ENCODE results near the gene NT5C1A. TPM values are rescaled to one million over a fixed set of nuclear protein-coding genes. Genes with fewer than 3 reads are reported as not detected.

NT5C1A gene
- total RNA-seq, 8 experiments from 2014 or later: 0.22 to 2.0 (median 1.0) TPM; not detected in 3

- in situ Hi-C loops (cut with MboI; ENCODE audit: low pct_unique_long_range_greater_than_20kb in 2 of 9, low sequenced_read_pairs in 9 of 9, unreplicated experiment in 9 of 9): no loop called here
- peak; percentile 42 to 73 (median 60) for ATAC-seq (replicated peaks in 6 of 8)
- Histone ChIP-seq H3K4me3 (peak overlapping the region in 4 of 5 donors; percentile 30 to 45 (median 36)), H3K27ac (no peak overlapping the region), H3K4me1 (replicated peaks in 1 of 2) (peaks cover 5 to 6% of the 10 kb centered on the region in 2 donors)
- WGBS, 10 experiments: 0 to 16% (median 4%) methylated on average over 3 to 5 of the region's 12 CpGs; no CpG with 5 or more reads in 5 of the 10 experiments
These were observed 642 bp upstream of the NT5C1A start for GRCh38 chr1:39672551-39672947.

- no peak overlapping the region for H3K27ac ChIP-seq
- peak overlapping the region; percentile 27 to 45 (median 33) for H3K4me3 ChIP-seq
- in situ Hi-C loops (cut with MboI; ENCODE audit: low pct_unique_long_range_greater_than_20kb in 2 of 9, low sequenced_read_pairs in 9 of 9, unreplicated experiment in 9 of 9): no loop called here
- peaks cover 5 to 6% of the 10 kb centered on the region in 2 donors for H3K4me1 ChIP-seq (replicated peaks in 1 of 2)
- 4% methylated on average over 9 of the region's 26 CpGs; no CpG with 5 or more reads in 9 of the 10 experiments for WGBS, 10 experiments
- peak in 7 of 8 experiments; percentile 9 to 72 (median 62) for ATAC-seq (replicated peaks in 6 of 8)
These were observed 494 bp downstream of the NT5C1A start for GRCh38 chr1:39671433-39671792.

- Histone ChIP-seq H3K4me3 (no peak overlapping the region), H3K4me1 (replicated peaks in 1 of 2) (peaks cover 5 to 6% of the 10 kb centered on the region in 2 donors), H3K27ac (no peak overlapping the region)
- peak in 1 of 8 experiments; percentile 43 for ATAC-seq (replicated peaks in 6 of 8)
- in situ Hi-C loops (cut with MboI; ENCODE audit: low pct_unique_long_range_greater_than_20kb in 2 of 9, low sequenced_read_pairs in 9 of 9, unreplicated experiment in 9 of 9): no loop called here
- 0 to 13% (median 11%) methylated on average over 1 of the region's 1 CpG; no CpG with 5 or more reads in 7 of the 10 experiments for WGBS, 10 experiments
These were observed 1.2 kb downstream of the NT5C1A start for GRCh38 chr1:39670689-39671088.

GRCh38 chr1:39668894-39669293, 3.0 kb downstream of the NT5C1A start:
- WGBS, 10 experiments: 60 to 100% (median 75%) methylated on average over 1 to 3 of the region's 3 CpGs; no CpG with 5 or more reads in 6 of the 10 experiments
- Histone ChIP-seq H3K27ac (no peak overlapping the region), H3K4me1 (replicated peaks in 1 of 2) (peaks cover 5 to 6% of the 10 kb centered on the region in 2 donors), H3K4me3 (no peak overlapping the region)
- no peak for ATAC-seq (replicated peaks in 6 of 8)
- in situ Hi-C loops (cut with MboI; ENCODE audit: low pct_unique_long_range_greater_than_20kb in 2 of 9, low sequenced_read_pairs in 9 of 9, unreplicated experiment in 9 of 9): no loop called here

- Histone ChIP-seq H3K4me3 (no peak overlapping the region), H3K27ac (no peak overlapping the region), H3K4me1 (replicated peaks in 1 of 2) (peaks cover 5 to 6% of the 10 kb centered on the region in 2 donors)
- in situ Hi-C loops (cut with MboI; ENCODE audit: low pct_unique_long_range_greater_than_20kb in 2 of 9, low sequenced_read_pairs in 9 of 9, unreplicated experiment in 9 of 9): no loop called here
- WGBS, 10 experiments: 20 to 60% (median 41%) methylated on average over 1 to 2 of the region's 3 CpGs; no CpG with 5 or more reads in 6 of the 10 experiments
- ATAC-seq (replicated peaks in 6 of 8): no peak
These were observed 3.8 kb downstream of the NT5C1A start for GRCh38 chr1:39668111-39668510.

GRCh38 chr1:39666772-39667171, 5.1 kb downstream of the NT5C1A start:
- 42 to 71% (median 59%) methylated on average over 2 to 3 of the region's 3 CpGs; no CpG with 5 or more reads in 2 of the 10 experiments for WGBS, 10 experiments
- no peak for ATAC-seq (replicated peaks in 6 of 8)
- Histone ChIP-seq H3K4me1 (replicated peaks in 1 of 2) (peaks cover 5 to 6% of the 10 kb centered on the region in 2 donors), H3K27ac (no peak overlapping the region), H3K4me3 (no peak overlapping the region)
- in situ Hi-C loops (cut with MboI; ENCODE audit: low pct_unique_long_range_greater_than_20kb in 2 of 9, low sequenced_read_pairs in 9 of 9, unreplicated experiment in 9 of 9): no loop called here

GRCh38 chr1:39663559-39663958, 8.3 kb downstream of the NT5C1A start:
- peak in 1 of 8 experiments; percentile 22 for ATAC-seq (replicated peaks in 6 of 8)

GRCh38 chr1:39662861-39663260, 9.0 kb downstream of the NT5C1A start:
- H3K4me3 ChIP-seq: no peak overlapping the region
- 40 to 100% (median 55%) methylated on average over 1 of the region's 1 CpG; no CpG with 5 or more reads in 5 of the 10 experiments for WGBS, 10 experiments
- in situ Hi-C loops (cut with MboI; ENCODE audit: low pct_unique_long_range_greater_than_20kb in 2 of 9, low sequenced_read_pairs in 9 of 9, unreplicated experiment in 9 of 9): no loop called here
- no peak overlapping the region for H3K27ac ChIP-seq
- ATAC-seq (replicated peaks in 6 of 8): no peak
- H3K4me1 ChIP-seq (replicated peaks in 1 of 2): no peaks in the 10 kb centered on the region

More at GRCh38 chr1:39663559-39663958, 8.3 kb downstream of the NT5C1A start:
- 40 to 84% (median 75%) methylated on average over 2 to 7 of the region's 8 CpGs; no CpG with 5 or more reads in 4 of the 10 experiments for WGBS, 10 experiments
- H3K27ac ChIP-seq: no peak overlapping the region
- H3K4me3 ChIP-seq: no peak overlapping the region
- H3K4me1 ChIP-seq (replicated peaks in 1 of 2): no peaks in the 10 kb centered on the region
- in situ Hi-C loops (cut with MboI; ENCODE audit: low pct_unique_long_range_greater_than_20kb in 2 of 9, low sequenced_read_pairs in 9 of 9, unreplicated experiment in 9 of 9): no loop called here

- 25 to 100% (median 66%) methylated on average over 1 to 5 of the region's 5 CpGs; no CpG with 5 or more reads in 2 of the 10 experiments for WGBS, 10 experiments
- no peak for ATAC-seq (replicated peaks in 6 of 8)
- Histone ChIP-seq H3K4me1 (replicated peaks in 1 of 2) (no peaks in the 10 kb centered on the region), H3K27ac (no peak overlapping the region), H3K4me3 (no peak overlapping the region)
- in situ Hi-C loops (cut with MboI; ENCODE audit: low pct_unique_long_range_greater_than_20kb in 2 of 9, low sequenced_read_pairs in 9 of 9, unreplicated experiment in 9 of 9): loop anchor here in 2 of 9 experiments (10.0 kb wide), 1 partner anchor 55 kb away; no protein-coding TSS in a partner anchor
These were observed 12.4 kb downstream of the NT5C1A start for GRCh38 chr1:39659538-39659937.

GRCh38 chr1:39659110-39659509, 12.8 kb downstream of the NT5C1A start:
- H3K4me1 ChIP-seq (replicated peaks in 1 of 2): no peaks in the 10 kb centered on the region
- WGBS, 10 experiments: 35 to 100% (median 83%) methylated on average over 1 to 7 of the region's 12 CpGs; no CpG with 5 or more reads in 6 of the 10 experiments
- ATAC-seq (replicated peaks in 6 of 8): no peak
- in situ Hi-C loops (cut with MboI; ENCODE audit: low pct_unique_long_range_greater_than_20kb in 2 of 9, low sequenced_read_pairs in 9 of 9, unreplicated experiment in 9 of 9): loop anchor here in 2 of 9 experiments (10.0 kb wide), 1 partner anchor 54 kb away; no protein-coding TSS in a partner anchor
- H3K4me3 ChIP-seq: no peak overlapping the region
- H3K27ac ChIP-seq: no peak overlapping the region

- no peak overlapping the region for H3K27ac ChIP-seq
- no peak overlapping the region for H3K4me3 ChIP-seq
- in situ Hi-C loops (cut with MboI; ENCODE audit: low pct_unique_long_range_greater_than_20kb in 2 of 9, low sequenced_read_pairs in 9 of 9, unreplicated experiment in 9 of 9): loop anchor here in 2 of 9 experiments (10.0 kb wide), 1 partner anchor 53 kb away; no protein-coding TSS in a partner anchor
These were observed 13.9 kb downstream of the NT5C1A start for GRCh38 chr1:39657923-39658485.

GRCh38 chr1:39657402-39657801, 14.5 kb downstream of the NT5C1A start:
- peaks cover 0 to 3% of the 10 kb centered on the region in 2 donors for H3K4me1 ChIP-seq (replicated peaks in 1 of 2)
- 50 to 83% (median 67%) methylated on average over 1 to 3 of the region's 3 CpGs; no CpG with 5 or more reads in 5 of the 10 experiments for WGBS, 10 experiments
- no peak overlapping the region for H3K4me3 ChIP-seq
- H3K27ac ChIP-seq: no peak overlapping the region
- in situ Hi-C loops (cut with MboI; ENCODE audit: low pct_unique_long_range_greater_than_20kb in 2 of 9, low sequenced_read_pairs in 9 of 9, unreplicated experiment in 9 of 9): loop anchor here in 2 of 9 experiments (10.0 kb wide), 1 partner anchor 53 kb away; no protein-coding TSS in a partner anchor
- ATAC-seq (replicated peaks in 6 of 8): peak in 5 of 8 experiments; percentile 63 to 78 (median 67)

More at GRCh38 chr1:39657923-39658485, 13.9 kb downstream of the NT5C1A start:
- peaks cover 0 to 3% of the 10 kb centered on the region in 2 donors for H3K4me1 ChIP-seq (replicated peaks in 1 of 2)
- 0 to 56% (median 8%) methylated on average over 1 to 6 of the region's 6 CpGs; no CpG with 5 or more reads in 2 of the 10 experiments for WGBS, 10 experiments
- ATAC-seq (replicated peaks in 6 of 8): peak; percentile 23 to 84 (median 56)

GRCh38 chr1:39656391-39656790, 15.5 kb downstream of the NT5C1A start:
- Histone ChIP-seq H3K4me3 (no peak overlapping the region), H3K4me1 (replicated peaks in 1 of 2) (peaks cover 0 to 3% of the 10 kb centered on the region in 2 donors), H3K27ac (no peak overlapping the region)
- WGBS, 10 experiments: 33 to 100% (median 50%) methylated on average over 1 to 2 of the region's 2 CpGs; no CpG with 5 or more reads in 5 of the 10 experiments
- in situ Hi-C loops (cut with MboI; ENCODE audit: low pct_unique_long_range_greater_than_20kb in 2 of 9, low sequenced_read_pairs in 9 of 9, unreplicated experiment in 9 of 9): loop anchor here in 2 of 9 experiments (10.0 kb wide), 1 partner anchor 52 kb away; no protein-coding TSS in a partner anchor
- ATAC-seq (replicated peaks in 6 of 8): no peak

All from motor neuron (in vitro differentiated cells).